HG02938 (cell line): ENCODE measurements around the gene OR2AG2.
"Not testable (repeated sequence)": the region's sequence is repeated elsewhere in the genome, so short reads cannot be mapped to it uniquely, and the experiment has no call there.

Source experiments
- ATAC-seq: cut with Tn5 transposase; IDR thresholded peaks from one replicate; pipeline ENCODE4 v1.9.1; 2021; ENCODE audit warnings: mild to moderate bottlenecking, moderate library complexity; ENCODE audit not compliant: unreplicated experiment

Gene OR2AG2

GRCh38 chr11:6771926-6772893 lies at the start of gene OR2AG2:
Gene OR2AG2, minus strand, starts transcription at chr11:6771976. Its CDS starts 3,019 bp downstream, at chr11:6768957.
- peak; percentile 98 for ATAC-seq

- no peak for ATAC-seq
These were observed 47.2 kb upstream of the OR2AG2 start for GRCh38 chr11:6818967-6819366.

- ATAC-seq: no peak
These were observed 45.9 kb upstream of the OR2AG2 start for GRCh38 chr11:6817694-6818093.

- no peak for ATAC-seq
These were observed 41.9 kb upstream of the OR2AG2 start for GRCh38 chr11:6813656-6814055.

- peak; percentile 95 for ATAC-seq
These were observed 40.7 kb upstream of the OR2AG2 start for GRCh38 chr11:6812390-6813005.

- not testable (repeated sequence) for ATAC-seq
These were observed 29.3 kb upstream of the OR2AG2 start for GRCh38 chr11:6801075-6801474.

GRCh38 chr11:6799402-6799801 lies 27.6 kb upstream of the OR2AG2 start, which contains the start of gene OR6A2:
Gene OR6A2, minus strand, starts transcription at chr11:6799689. Its CDS starts 3,981 bp downstream, at chr11:6795708.
- no peak for ATAC-seq

- ATAC-seq: no peak
These were observed 22.9 kb upstream of the OR2AG2 start for GRCh38 chr11:6794639-6795038.

GRCh38 chr11:6790546-6790945 lies 18.8 kb upstream of the OR2AG2 start:
- no peak for ATAC-seq

- no peak for ATAC-seq
These were observed 10.9 kb upstream of the OR2AG2 start, which contains the start of gene OR2AG1 for GRCh38 chr11:6782720-6783119. Gene OR2AG1, plus strand, starts transcription at chr11:6783020. Its CDS starts 2,018 bp downstream, at chr11:6785038.

- no peak for ATAC-seq
These were observed 9.1 kb upstream of the OR2AG2 start for GRCh38 chr11:6780829-6781228.

- no peak for ATAC-seq
These were observed 6.7 kb upstream of the OR2AG2 start for GRCh38 chr11:6778518-6778917.

GRCh38 chr11:6757373-6757967 lies 14.3 kb downstream of the OR2AG2 start:
- ATAC-seq: peak; percentile 68

GRCh38 chr11:6755953-6756347 lies 15.8 kb downstream of the OR2AG2 start:
- ATAC-seq: no peak

- ATAC-seq: no peak
These were observed 16.3 kb downstream of the OR2AG2 start for GRCh38 chr11:6755303-6755952.

GRCh38 chr11:6747097-6747668 lies 24.6 kb downstream of the OR2AG2 start:
- no peak for ATAC-seq

GRCh38 chr11:6746626-6747025 lies 25.1 kb downstream of the OR2AG2 start:
- ATAC-seq: no peak

- ATAC-seq: peak; percentile 77
These were observed 25.6 kb downstream of the OR2AG2 start for GRCh38 chr11:6746086-6746618.

- peak; percentile 41 for ATAC-seq
These were observed 26.2 kb downstream of the OR2AG2 start for GRCh38 chr11:6745465-6746015.

- ATAC-seq: no peak
These were observed 26.8 kb downstream of the OR2AG2 start for GRCh38 chr11:6745018-6745417.
